ENCODE data around the gene FAM83C. TPM values are rescaled to one million over a fixed set of nuclear protein-coding genes. Genes with fewer than 3 reads are reported as not detected.

FAM83C gene
- total RNA-seq, 4 donors from 2014 or later: not detected

- Histone ChIP-seq H3K27me3 (peaks cover 0 to 17% (median 0%) of the 10 kb centered on the region in 4 donors), H3K36me3 (no peaks in the 10 kb centered on the region), H3K9me3 (no peaks in the 10 kb centered on the region), H3K4me1 (peaks cover 9 to 15% (median 13%) of the 10 kb centered on the region in 4 donors), H3K4me3 (no peak overlapping the region), H3K27ac (replicated peaks in 1 of 4) (no peak overlapping the region)
- 83% methylated on average over 15 of the region's 19 CpGs for WGBS
- intact Hi-C loops (cut with DNase I): no loop called here
- TF ChIP-seq POLR2A (IDR thresholded peaks at IDR 0.05; ENCODE audit: low read depth): no peak
- TF ChIP-seq POLR2AphosphoS5 (IDR thresholded peaks at IDR 0.05): no peak
- DNase-seq (ENCODE audit: extremely low spot score): no peak
Measured at GRCh38 chr20:35288325-35289060, 3.7 kb downstream of the FAM83C start.

DNA sequence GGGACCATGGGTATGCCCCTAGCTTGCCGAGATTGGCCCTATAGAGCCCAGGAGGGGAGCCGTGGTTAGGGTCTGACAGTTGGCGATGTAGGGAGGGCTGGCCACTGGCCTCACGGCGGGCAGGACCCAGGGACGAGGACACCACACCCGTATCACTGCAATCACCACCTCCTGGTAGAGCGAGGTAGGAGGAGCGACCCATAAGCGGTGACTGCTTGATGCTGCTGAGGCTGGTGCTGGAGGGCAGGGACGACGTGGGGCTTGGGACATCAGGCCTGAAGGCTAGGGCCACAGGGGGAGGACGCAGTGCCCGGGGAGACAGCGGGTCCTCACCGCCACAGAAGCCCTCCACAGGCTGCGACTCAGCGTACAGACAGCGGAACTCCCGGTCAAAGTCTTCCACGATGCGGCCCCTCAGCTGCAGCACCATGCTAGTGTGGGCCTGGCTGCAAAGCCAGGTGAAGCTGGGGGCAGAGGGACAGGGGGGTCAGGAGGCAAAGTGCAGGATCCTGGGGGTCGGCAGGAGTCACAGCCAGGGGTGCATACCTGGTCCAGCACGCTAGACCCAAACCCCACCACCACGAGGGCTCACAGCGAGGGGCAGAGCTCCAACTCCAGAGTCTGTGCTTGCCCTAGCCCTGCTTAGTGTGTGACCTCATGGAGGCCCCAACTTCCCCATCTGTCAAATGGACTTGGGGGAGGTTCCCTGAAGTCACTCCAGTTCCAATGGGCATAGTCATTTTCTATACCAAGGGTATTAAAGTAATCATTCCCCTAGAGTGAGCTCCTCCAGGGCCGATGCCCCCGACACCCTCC is 4.5 kb downstream of the FAM83C start:
- DNase-seq (ENCODE audit: extremely low spot score): no peak
- Histone ChIP-seq H3K4me1 (peaks cover 17 to 23% (median 21%) of the 10 kb centered on the region in 4 donors), H3K27ac (replicated peaks in 1 of 4) (no peak overlapping the region), H3K9me3 (no peaks in the 10 kb centered on the region), H3K36me3 (peaks cover 0 to 3% (median 0%) of the 10 kb centered on the region in 4 donors), H3K4me3 (no peak overlapping the region), H3K27me3 (peaks cover 0 to 9% (median 0%) of the 10 kb centered on the region in 4 donors)
- TF ChIP-seq POLR2AphosphoS5 (IDR thresholded peaks at IDR 0.05) (no peak), EP300 (IDR thresholded peaks at IDR 0.05) (no peak), POLR2A (IDR thresholded peaks at IDR 0.05; ENCODE audit: low read depth) (no peak)
- TF ChIP-seq, protein P1, sequence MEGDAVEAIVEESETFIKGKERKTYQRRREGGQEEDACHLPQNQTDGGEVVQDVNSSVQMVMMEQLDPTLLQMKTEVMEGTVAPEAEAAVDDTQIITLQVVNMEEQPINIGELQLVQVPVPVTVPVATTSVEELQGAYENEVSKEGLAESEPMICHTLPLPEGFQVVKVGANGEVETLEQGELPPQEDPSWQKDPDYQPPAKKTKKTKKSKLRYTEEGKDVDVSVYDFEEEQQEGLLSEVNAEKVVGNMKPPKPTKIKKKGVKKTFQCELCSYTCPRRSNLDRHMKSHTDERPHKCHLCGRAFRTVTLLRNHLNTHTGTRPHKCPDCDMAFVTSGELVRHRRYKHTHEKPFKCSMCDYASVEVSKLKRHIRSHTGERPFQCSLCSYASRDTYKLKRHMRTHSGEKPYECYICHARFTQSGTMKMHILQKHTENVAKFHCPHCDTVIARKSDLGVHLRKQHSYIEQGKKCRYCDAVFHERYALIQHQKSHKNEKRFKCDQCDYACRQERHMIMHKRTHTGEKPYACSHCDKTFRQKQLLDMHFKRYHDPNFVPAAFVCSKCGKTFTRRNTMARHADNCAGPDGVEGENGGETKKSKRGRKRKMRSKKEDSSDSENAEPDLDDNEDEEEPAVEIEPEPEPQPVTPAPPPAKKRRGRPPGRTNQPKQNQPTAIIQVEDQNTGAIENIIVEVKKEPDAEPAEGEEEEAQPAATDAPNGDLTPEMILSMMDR (IDR thresholded peaks at IDR 0.05): no peak
- intact Hi-C loops (cut with DNase I): no loop called here
- WGBS: 89% methylated on average over 27 of the region's 28 CpGs

- Histone ChIP-seq H3K9me3 (no peaks in the 10 kb centered on the region), H3K27ac (replicated peaks in 1 of 4) (no peak overlapping the region), H3K36me3 (peaks cover 0 to 7% (median 6%) of the 10 kb centered on the region in 4 donors), H3K4me1 (peaks cover 17 to 30% (median 28%) of the 10 kb centered on the region in 4 donors), H3K4me3 (no peak overlapping the region), H3K27me3 (peaks cover 0 to 3% (median 0%) of the 10 kb centered on the region in 4 donors)
- no peak for DNase-seq (ENCODE audit: extremely low spot score)
- 97% methylated on average over 10 of the region's 17 CpGs for WGBS
- TF ChIP-seq EP300 (IDR thresholded peaks at IDR 0.05) (no peak), POLR2A (IDR thresholded peaks at IDR 0.05; ENCODE audit: low read depth) (no peak), POLR2AphosphoS5 (IDR thresholded peaks at IDR 0.05) (no peak)
- TF ChIP-seq, protein P1 (IDR thresholded peaks at IDR 0.05): no peak
- intact Hi-C loops (cut with DNase I): no loop called here
Measured at GRCh38 chr20:35286899-35287508, 5.2 kb downstream of the FAM83C start.

GRCh38 chr20:35286077-35286898 is 5.9 kb downstream of the FAM83C start:
- no peak overlapping the region for H3K4me3 ChIP-seq
- WGBS: 93% methylated on average over 8 of the region's 12 CpGs
- no peak for TF ChIP-seq POLR2A (IDR thresholded peaks at IDR 0.05; ENCODE audit: low read depth)
- TF ChIP-seq, protein P1 (IDR thresholded peaks at IDR 0.05): no peak
- TF ChIP-seq POLR2AphosphoS5 (IDR thresholded peaks at IDR 0.05): no peak
- TF ChIP-seq EP300 (IDR thresholded peaks at IDR 0.05): no peak
- peaks cover 17 to 32% (median 28%) of the 10 kb centered on the region in 4 donors for H3K4me1 ChIP-seq
- no peak for DNase-seq (ENCODE audit: extremely low spot score)
- no peak overlapping the region for H3K27ac ChIP-seq (replicated peaks in 1 of 4)
- peaks cover 0 to 15% (median 7%) of the 10 kb centered on the region in 4 donors for H3K36me3 ChIP-seq
- intact Hi-C loops (cut with DNase I): no loop called here
- no peaks in the 10 kb centered on the region for H3K9me3 ChIP-seq
- no peaks in the 10 kb centered on the region for H3K27me3 ChIP-seq
